ENCODE results near the gene ATOH1. TPM values are rescaled to one million over a fixed set of nuclear protein-coding genes. Genes with fewer than 3 reads are reported as not detected.

Gene ATOH1
- total and polyA plus RNA-seq, 2 of the 13 experiments (the other 11 are each of a cell fraction or from before 2014, with no cell fraction given), result not detected

- no peak for TF ChIP-seq LRRFIP1 (CRISPR knock-in tag; conservative IDR thresholded peaks at IDR 0.05)
- TF ChIP-seq ZNF550 (CRISPR knock-in tag; IDR thresholded peaks at IDR 0.05; ENCODE audit: borderline replicate concordance), result no peak
- TF ChIP-seq DPF2 (CRISPR knock-in tag; IDR thresholded peaks at IDR 0.05; ENCODE audit: borderline replicate concordance, low read depth), result no peak
- no peak for TF ChIP-seq ZNF691 (CRISPR knock-in tag; IDR thresholded peaks at IDR 0.05; ENCODE audit: borderline replicate concordance, low read depth)
- no peak for TF ChIP-seq ZNF678 (CRISPR knock-in tag; IDR thresholded peaks at IDR 0.05)
- no peak for TF ChIP-seq AGO2 (optimal IDR thresholded peaks at IDR 0.05; ENCODE audit: low read depth, low read length)
Measured at GRCh38 chr4:93865650-93866049, 37.1 kb downstream of the ATOH1 start (continued).

GRCh38 chr4:93867416-93868001 is 39.0 kb downstream of the ATOH1 start:
- no peaks in the 10 kb centered on the region for H3K36me3 ChIP-seq (replicated peaks in 1 of 2; ENCODE audit: control insufficient read depth in 1 of 2, insufficient read depth in 2 of 2, low read length in 2 of 2)
- no peak for TF ChIP-seq JDP2 (CRISPR knock-in tag; IDR thresholded peaks at IDR 0.05; ENCODE audit: borderline replicate concordance)
- TF ChIP-seq ZNF567 (CRISPR knock-in tag; IDR thresholded peaks at IDR 0.05; ENCODE audit: borderline replicate concordance), result no peak
- no peak for TF ChIP-seq RBM22 (optimal IDR thresholded peaks at IDR 0.05; ENCODE audit: low read length)
- no peak for TF ChIP-seq ARID2 (CRISPR knock-in tag; IDR thresholded peaks at IDR 0.05; ENCODE audit: borderline replicate concordance)
- no peak for TF ChIP-seq ZNF362 (CRISPR knock-in tag; IDR thresholded peaks at IDR 0.05; ENCODE audit: borderline replicate concordance)
- TF ChIP-seq SOX13 (IDR thresholded peaks at IDR 0.05), result no peak
- TF ChIP-seq SOX13 (CRISPR knock-in tag; conservative IDR thresholded peaks at IDR 0.05 in 1 of 2, IDR thresholded peaks at IDR 0.05 in 1 of 2), result no peak
- no peak for TF ChIP-seq ZKSCAN1 (IDR thresholded peaks at IDR 0.05; ENCODE audit: low read length)
- no peak for TF ChIP-seq ZNF282 (IDR thresholded peaks at IDR 0.05; ENCODE audit: partially characterized antibody)
- no peak for TF ChIP-seq SOX5 (CRISPR knock-in tag; IDR thresholded peaks at IDR 0.05; ENCODE audit: borderline replicate concordance)
- H2AFZ ChIP-seq (ENCODE audit: low read length), result no peak overlapping the region
- no peaks in the 10 kb centered on the region for H3K79me2 ChIP-seq (ENCODE audit: insufficient read depth, low read length)
- CTCF ChIA-PET (ENCODE audit: low intra/inter-chr PET ratio, low total read pairs), result no interaction called here
- no peak overlapping the region for H3K27ac ChIP-seq (ENCODE audit: extremely low read length, insufficient read depth, low read length)
- no peaks in the 10 kb centered on the region for H3K9me3 ChIP-seq (ENCODE audit: low read length)
- no peaks in the 10 kb centered on the region for H4K20me1 ChIP-seq (ENCODE audit: insufficient read depth, low read length)
- DNase-seq (ENCODE audit: low spot score) (no peak), ATAC-seq (no peak), FAIRE-seq (no peak)
- intact Hi-C loops (cut with micrococcal nuclease; ENCODE audit: unreplicated experiment), result no loop called here
- H3K9ac ChIP-seq (ENCODE audit: insufficient read depth, low read depth, low read length), result no peak overlapping the region
- no TSS peak for BruUV-seq (replicated peaks)
- H3K4me3 ChIP-seq (replicated peaks in 1 of 3; ENCODE audit: insufficient read depth in 1 of 3, low read depth in 2 of 3, low read length in 3 of 3), result no peak overlapping the region
- no peaks in the 10 kb centered on the region for H3K27me3 ChIP-seq (ENCODE audit: control insufficient read depth in 1 of 2, insufficient read depth in 2 of 2, low read length in 2 of 2)
- H3K4me1 ChIP-seq (ENCODE audit: insufficient read depth, low read length), result no peaks in the 10 kb centered on the region
- no peak overlapping the region for H3K4me2 ChIP-seq (ENCODE audit: low read depth, low read length)
- 16% methylated on average over 7 of the region's 7 CpGs for WGBS (ENCODE audit: low lambda C conversion rate)
- POLR2A ChIA-PET, result no interaction called here
- in situ Hi-C loops (cut with HindIII; ENCODE audit: extremely low pct_ligation_motif_present, low pct_unique_long_range_greater_than_20kb), result no loop called here

Measured in HepG2 (cell line).